NCI-H1436 treated with DMSO at 0.1 percent for 48 hours (cell line): ENCODE results near the gene PLCB2.

Experiments used
- DNase-seq: peaks from one replicate; lab custom pipeline; 2025; lab: John Stamatoyannopoulos, UW

The PLCB2 gene

GRCh38 chr15:40340038-40340739, 32.5 kb upstream of the PLCB2 start:
- DNase-seq, result no peak

DNA sequence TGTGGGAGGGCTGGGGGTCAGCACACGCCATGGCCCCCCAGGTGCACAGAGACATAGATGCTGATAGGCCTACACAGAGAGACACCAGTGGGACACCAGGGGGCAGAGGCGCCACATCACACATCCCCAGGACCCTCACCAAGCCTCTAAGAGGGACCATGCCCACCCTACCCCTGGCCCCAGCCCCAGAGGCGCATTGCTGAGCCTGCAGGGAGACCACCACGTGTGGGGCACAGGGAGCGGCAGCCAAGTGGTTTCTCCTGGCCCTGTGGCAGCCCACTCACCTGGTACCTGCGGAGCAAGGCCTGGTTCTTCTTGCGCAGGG, 31.8 kb upstream of the PLCB2 start:
- DNase-seq, result no peak

DNA sequence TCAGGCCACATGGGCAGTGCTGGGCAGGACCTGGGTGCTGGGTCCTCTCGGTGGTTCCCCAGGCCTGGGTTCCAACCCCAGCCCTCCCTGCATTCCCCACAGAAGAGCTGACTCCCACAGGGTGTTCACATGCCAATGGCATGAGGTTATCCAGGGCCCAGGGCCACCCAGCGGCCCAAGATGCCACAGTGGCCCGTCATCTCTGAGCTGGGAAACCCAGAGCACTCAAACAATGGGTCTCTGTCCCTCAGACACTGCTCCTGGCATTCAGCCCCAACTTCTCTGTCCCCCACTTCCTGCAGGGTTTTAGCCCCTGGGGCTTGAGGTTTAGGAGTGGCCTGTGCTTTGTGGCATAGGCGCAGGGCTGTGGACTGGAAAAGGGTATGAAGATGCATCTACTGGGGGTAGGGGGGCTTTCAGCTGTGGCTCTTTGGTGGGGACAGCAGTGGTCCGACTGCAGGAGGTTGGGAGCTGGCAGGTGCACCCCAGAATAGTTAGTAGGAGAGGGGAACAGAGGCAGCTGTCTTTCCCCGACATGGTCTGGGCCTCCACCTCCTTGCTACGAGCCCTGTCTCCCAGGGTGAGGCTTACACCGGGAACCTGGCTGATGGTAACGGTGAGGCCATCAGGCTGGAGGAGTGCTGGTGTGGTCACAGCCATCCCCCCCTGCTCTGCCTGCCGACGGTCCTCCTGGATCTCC, 31.3 kb upstream of the PLCB2 start:
- no peak for DNase-seq

- peak; percentile 39 for DNase-seq
Measured at GRCh38 chr15:40338041-40338657, 30.4 kb upstream of the PLCB2 start.

- no peak for DNase-seq
Measured at GRCh38 chr15:40337597-40337996, 29.9 kb upstream of the PLCB2 start.

GRCh38 chr15:40336744-40337122, 29.0 kb upstream of the PLCB2 start:
- no peak for DNase-seq

- DNase-seq, result peak; percentile 58
Measured at GRCh38 chr15:40335938-40336743, 28.4 kb upstream of the PLCB2 start.

- DNase-seq, result no peak
Measured at GRCh38 chr15:40334941-40335795, 27.4 kb upstream of the PLCB2 start.

DNA sequence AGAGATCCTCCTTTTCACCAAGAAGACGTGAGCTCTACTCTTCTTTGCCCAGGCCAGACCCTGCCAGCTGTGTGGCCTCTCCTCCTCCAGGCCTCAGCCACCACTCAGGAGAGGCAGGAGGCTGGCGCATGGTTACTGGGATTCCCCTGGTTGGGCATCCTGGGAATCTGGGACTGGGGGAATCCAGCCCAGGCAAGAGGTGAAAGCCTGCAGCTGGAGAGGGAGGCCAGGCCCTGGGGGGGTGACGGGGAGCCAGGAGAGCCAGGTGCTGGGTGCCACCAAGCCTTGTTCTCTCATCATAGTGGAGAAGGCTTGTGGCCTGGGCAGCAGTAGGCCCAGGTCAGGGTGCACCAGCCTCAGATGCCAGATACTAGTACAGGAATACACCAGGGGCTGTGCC, 26.8 kb upstream of the PLCB2 start:
- DNase-seq, result no peak

GRCh38 chr15:40333922-40334492, 26.3 kb upstream of the PLCB2 start:
- DNase-seq, result no peak

GRCh38 chr15:40332113-40332781, 24.5 kb upstream of the PLCB2 start:
- no peak for DNase-seq

GRCh38 chr15:40331637-40332036, 23.9 kb upstream of the PLCB2 start:
- DNase-seq, result no peak

DNA sequence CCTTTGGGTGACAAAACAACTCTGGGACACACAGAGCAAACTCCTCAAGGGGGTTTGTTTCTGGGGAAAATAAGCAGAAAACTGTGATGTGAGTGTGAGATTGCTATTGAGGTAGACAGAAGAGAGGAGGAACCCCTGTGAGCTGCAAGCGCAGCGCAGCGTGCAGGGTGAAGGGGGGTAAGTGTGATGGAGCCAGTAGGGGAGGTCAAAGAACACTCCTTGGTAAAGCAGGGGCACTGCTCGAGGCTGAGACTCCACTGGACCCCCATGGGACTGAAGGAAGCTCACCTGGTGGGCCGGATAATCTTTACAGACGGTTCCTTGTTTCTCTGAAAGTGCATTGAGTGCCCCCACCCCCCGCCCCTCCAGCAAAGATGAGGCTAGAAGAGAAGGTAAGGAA, 23.3 kb upstream of the PLCB2 start:
- DNase-seq, result no peak

- no peak for DNase-seq
Measured at GRCh38 chr15:40330368-40330836, 22.7 kb upstream of the PLCB2 start.

DNA sequence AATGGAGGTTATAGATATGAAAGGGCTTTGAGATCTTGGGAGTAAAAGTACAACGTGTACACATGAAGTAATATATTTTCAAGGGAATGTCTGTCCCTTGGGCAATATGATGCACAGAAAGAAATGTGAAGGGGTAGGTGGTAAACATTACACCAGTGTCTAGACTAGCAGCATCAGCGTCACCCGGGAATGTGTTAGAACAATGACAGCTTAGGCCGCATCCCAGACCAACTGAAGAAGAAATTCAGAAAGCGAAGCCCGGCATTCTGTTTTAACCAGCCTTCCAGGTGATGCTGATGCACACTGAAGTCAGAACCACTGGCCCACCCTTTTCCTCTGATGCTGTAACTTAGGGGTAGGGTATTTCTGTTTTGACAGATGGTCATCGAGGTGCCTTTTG, 22.1 kb upstream of the PLCB2 start:
- DNase-seq, result no peak

GRCh38 chr15:40328751-40329150, 21.0 kb upstream of the PLCB2 start:
- DNase-seq, result no peak

DNA sequence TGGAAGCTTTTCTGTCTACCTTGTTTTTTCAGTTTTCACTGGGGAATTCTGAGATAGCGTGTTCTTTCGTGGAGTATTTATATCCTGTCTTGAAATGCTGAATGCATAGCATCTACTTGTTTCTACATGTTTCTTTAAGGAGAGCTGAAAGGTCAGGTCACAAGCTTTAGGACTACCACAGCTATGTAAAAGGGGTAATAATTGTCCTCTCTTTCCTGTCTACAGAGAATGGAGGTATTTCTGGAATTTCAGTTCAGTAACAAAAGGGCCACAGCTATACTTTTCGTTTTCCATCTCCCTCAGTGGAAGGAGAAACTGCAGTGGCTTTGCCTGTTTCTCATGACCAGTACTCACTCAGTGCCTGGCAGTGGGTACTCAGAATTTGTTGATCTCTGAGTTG, 20.4 kb upstream of the PLCB2 start:
- DNase-seq, result no peak

GRCh38 chr15:40327457-40327856, 19.7 kb upstream of the PLCB2 start:
- DNase-seq, result no peak

- no peak for DNase-seq
Measured at GRCh38 chr15:40325700-40326099, 18.0 kb upstream of the PLCB2 start.

DNA sequence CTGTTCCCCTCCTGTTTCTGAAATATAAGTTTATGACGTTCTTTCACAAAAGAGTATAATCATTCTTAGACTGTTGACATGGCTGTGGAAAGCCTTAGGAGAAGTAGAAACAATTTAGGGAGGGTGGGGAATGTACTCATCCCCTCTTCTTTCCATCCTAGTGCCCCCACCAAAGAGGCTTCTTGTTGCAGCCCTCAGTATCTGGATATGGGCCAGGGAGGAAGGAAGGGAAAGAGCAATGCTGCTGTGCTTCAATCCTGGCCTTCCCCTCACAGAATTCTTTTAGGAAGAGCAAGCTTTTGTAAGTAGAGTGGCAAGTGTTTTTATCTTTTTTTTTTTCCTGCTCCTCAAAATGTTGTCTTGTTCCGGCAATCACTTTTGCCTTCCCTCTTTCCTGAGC, 17.5 kb upstream of the PLCB2 start:
- no peak for DNase-seq
